OCI-LY1 (cell line): ENCODE data around the gene CA7.

Experiments
- EZH2 ChIP-seq: fragments of 200-600 bp; sonication (generic), shearing (Covaris generic); IDR thresholded peaks from 2 replicates; pipeline ENCODE4 v1.8.0; 2017; ENCODE audit warnings: borderline replicate concordance, mixed run types, mild to moderate bottlenecking, antibody characterized with exemption, low read length, moderate library complexity, mixed read lengths
- TF ChIP-seq, protein P1 (sequence below): fragments of 200-600 bp; sonication (generic), shearing (Covaris generic); IDR thresholded peaks from 2 replicates; pipeline ENCODE4 v1.5.1; 2017; ENCODE audit warnings: mild to moderate bottlenecking, antibody characterized with exemption, low read length, moderate library complexity, mixed read lengths

DNA sequence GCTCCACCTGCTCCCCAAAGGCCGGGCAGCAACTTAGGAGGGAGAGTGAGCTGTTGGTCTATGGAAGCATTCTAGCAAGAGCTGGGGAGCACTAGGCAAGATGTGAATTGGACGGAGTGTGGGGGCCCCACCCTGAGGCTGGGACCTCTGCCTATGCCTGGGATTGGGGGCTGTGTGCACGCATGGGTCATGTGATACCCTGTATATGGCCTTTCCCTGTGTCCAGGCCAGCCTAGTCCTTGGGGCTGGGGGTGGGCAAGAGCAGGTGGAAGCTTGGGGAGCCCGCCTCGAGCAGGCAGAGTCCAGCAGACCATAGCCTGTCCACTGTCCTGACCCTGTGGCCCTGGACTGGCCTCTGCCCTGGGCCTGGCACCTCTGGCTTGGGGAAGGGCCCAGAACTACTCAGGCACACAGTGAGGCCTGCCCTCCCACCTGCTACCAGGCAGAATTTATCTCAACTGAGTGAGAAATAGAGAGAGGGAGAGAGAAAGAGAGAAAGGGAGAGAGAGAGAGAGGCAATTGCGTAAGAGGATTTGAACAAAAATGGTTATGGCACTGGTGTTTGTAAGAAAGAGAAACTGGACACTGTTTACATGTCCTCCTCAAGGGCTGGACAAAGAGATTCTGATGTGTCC, 55.2 kb downstream of the CA7 start:
- no peak for TF ChIP-seq EZH2
- TF ChIP-seq, protein P1, sequence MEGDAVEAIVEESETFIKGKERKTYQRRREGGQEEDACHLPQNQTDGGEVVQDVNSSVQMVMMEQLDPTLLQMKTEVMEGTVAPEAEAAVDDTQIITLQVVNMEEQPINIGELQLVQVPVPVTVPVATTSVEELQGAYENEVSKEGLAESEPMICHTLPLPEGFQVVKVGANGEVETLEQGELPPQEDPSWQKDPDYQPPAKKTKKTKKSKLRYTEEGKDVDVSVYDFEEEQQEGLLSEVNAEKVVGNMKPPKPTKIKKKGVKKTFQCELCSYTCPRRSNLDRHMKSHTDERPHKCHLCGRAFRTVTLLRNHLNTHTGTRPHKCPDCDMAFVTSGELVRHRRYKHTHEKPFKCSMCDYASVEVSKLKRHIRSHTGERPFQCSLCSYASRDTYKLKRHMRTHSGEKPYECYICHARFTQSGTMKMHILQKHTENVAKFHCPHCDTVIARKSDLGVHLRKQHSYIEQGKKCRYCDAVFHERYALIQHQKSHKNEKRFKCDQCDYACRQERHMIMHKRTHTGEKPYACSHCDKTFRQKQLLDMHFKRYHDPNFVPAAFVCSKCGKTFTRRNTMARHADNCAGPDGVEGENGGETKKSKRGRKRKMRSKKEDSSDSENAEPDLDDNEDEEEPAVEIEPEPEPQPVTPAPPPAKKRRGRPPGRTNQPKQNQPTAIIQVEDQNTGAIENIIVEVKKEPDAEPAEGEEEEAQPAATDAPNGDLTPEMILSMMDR, result no peak
